Stimulated activated CD8-positive, alpha-beta memory T cell treated with anti-CD3 and anti-CD28 coated beads, Interleukin-7, amount 100 ng/mL, for 48 hours (primary cell): ENCODE data around the gene SPHK1.
A peak's percentile ranks its signal among the peaks of the same experiment; 100 is the strongest.

Experiments used
- DNase-seq, 2 donors: peaks; one replicate each; pipeline ENCODE4 v3.0.0-alpha.2; 2020; ENCODE audit warnings: low read depth in 1 of 2; ENCODE audit errors: extremely low read depth in 1 of 2

Gene SPHK1

DNA sequence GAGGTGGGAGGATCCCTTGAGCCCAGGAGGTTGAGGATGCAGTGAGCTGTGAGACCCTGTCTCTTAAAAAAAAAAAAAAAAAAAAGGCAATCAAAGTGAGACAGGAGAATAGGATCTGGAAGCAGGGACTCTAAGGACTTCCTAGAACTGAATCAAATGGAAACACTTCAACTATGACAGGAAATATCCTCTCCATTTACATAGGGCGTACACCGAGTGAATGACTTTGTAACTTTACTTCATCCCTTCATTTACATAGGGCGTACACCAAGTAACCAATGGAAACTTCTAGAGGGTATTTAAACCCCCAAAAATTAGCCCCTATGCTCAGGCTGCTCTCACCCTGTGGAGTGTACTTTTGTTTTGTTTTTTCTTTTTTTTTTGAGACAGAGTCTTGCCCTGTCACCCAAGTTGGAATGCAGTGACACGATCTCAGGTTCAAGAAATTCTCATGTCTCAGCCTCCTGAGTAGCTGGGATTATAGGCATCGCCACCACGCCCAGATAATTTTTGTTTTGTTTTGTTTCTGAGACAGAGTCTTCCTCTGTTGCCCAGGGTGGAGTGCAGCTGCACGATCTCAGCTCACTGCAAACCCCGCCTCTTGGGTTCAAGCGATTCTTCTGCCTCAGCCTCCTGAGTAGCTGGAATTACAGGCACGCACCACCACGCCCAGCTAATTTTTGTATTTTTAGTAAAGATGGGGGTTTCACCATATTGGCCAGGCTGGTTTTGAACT is 21.1 kb upstream of the SPHK1 start:
- DNase-seq = no peak

DNA sequence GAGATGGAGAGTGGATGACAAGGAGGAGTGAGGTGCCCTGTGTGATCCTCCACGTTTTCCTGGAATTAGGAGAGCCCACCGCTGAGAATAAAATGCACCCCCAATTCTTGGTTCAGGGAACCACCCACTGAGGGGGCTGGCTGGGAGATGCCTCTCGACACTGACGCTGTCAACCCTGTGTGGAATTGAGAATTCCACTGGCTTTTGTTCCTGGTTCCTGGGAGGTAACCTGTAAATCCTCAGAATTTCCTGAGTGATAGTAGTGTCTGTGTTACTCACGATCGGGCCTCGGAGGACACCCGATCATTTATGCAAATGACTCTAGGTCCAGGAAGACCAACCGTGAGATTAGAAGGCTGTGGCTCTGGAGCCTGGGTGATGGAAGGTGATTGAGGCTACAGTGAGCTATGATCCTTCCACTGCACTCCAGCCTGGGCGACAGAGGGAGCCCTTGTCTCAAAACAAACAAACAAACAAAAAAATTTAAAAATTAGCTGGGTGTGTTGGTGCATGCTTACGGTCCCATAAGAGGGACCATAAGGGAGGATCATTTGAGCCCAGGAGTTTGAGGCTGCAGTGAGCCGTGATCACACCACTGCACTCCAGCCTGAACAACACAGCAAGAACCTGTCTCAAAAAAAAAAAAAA is 19.0 kb upstream of the SPHK1 start:
- DNase-seq = no peak

DNA sequence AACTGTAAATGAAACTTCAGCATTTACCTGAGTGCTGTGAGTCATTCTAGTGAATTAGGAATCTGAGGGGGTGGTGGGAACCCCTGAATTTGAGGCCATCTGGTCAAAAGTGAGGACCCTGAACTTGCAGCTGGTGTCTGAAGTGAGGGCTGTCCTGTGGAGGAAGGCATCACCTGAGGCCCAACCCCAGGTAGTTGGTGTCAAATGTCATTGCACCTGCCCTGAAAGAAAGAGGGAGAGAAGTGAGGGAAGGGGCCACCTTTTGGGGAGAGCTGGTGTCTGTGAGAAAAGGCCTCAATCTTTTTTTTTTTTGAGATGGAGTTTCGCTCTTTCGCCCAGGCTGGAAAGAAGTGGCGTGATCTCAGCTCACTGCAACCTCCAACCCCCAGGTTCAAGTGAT is 18.2 kb upstream of the SPHK1 start:
- no peak for DNase-seq

DNA sequence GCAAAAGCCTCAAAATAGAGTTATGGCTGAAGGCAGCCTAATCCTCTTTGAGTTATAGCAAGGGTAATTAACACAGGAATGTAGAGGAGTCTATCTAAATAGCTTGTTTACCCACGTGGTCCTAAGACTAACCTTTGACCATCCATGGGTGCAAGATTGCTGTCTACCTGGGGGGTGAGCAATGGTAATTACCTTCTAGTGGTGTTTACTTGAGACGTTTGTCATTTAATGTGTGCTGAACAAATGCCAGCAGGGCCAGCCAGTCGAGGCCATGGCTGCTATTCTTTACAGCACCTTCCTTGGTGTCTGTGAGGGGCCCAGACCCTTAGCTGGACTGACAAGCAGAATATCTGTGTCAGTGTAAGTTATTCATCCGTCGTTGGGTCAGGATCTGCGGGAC is 16.8 kb upstream of the SPHK1 start:
- no peak for DNase-seq

DNA sequence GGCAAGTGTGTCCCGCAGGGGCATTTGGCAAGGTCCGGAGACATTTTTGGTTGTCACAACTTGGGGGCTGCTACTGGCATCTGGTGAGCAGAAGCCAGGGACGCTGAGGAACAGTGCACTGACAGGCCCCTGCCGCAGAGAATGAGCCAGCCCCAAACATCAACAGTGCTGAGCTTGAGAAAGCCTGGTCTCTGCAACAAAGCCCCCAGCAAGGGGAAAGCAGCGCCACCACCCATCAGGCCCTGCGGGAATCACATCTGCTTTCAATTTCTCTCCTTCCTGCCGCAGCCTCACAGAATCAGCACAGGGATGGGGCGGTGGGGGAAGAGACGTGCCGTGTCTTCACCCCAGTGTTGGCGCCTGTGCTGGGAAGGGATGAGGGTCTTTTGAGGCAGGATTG is 15.9 kb upstream of the SPHK1 start:
- no peak for DNase-seq

DNA sequence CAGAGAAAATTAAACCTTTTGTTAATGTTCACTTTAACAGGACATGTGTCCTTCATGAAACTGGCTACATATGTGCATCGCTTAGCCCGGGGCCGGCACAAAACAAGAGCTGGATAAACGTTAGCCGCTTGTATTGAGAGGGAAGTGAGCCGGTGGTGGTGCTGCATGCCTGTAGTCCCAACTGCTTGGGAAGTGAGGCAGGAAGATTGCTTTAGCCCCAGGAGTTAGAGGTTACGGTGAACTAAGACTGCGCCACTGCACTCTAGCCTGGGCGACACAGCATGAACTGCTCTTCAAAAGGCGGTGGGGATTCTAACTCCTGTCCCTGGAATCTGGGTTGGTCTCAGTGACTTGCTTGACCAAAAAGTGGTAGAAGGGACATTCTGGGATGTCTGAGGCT is 15.0 kb upstream of the SPHK1 start:
- DNase-seq = no peak

DNA sequence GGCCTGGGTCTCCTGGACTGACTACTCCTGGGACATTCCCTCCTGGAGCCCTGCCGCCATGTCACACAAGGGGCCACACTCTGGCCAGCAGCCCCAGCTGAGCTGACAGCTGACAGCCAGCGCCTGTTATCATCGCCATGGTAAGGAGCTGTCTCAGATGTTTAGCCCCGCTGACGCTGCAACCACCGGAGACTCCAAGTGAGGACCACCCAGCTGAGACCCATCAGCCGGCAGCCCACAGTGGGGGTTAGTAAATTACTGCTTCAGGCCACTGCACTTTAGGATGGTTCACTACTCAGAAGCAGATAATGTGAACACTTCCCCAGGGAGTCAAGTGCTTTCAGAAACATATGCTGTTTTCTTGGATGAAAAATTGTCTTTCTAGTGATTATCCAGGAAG is 14.6 kb upstream of the SPHK1 start:
- no peak for DNase-seq

DNA sequence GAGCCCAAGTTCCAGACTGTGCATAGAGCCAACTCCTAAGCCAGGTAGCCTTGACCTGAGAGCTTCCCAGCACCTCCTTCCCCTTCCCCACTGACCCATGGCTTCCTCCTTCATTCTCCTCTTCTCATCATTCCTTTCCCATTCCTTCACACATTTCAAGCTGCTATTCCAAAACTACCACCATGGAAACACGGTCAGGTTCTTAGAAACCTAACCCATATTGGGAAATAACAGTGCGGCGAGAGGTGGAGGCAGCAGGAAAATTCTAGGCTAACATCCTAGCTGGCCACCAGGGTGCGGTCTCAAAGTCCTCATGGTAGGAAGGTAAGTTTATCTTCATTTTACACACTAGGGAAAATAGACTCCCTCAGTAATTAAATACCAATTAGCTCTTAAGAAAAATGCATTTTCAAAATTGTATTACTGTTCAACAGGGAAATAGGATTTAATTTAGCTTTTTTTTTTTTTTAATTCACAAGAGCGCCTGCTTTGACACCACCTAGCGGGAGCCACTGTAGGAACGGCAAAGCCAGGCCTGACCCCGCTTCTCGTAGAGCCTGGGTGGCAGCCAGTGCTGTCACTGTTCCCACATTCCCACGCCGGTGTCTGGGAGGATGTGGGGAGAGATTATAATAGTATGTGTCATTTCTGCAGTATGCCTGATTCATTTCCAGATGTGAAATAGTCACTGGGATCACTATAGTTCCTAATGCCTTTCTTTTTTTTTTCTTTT is 14.0 kb upstream of the SPHK1 start:
- no peak for DNase-seq

DNA sequence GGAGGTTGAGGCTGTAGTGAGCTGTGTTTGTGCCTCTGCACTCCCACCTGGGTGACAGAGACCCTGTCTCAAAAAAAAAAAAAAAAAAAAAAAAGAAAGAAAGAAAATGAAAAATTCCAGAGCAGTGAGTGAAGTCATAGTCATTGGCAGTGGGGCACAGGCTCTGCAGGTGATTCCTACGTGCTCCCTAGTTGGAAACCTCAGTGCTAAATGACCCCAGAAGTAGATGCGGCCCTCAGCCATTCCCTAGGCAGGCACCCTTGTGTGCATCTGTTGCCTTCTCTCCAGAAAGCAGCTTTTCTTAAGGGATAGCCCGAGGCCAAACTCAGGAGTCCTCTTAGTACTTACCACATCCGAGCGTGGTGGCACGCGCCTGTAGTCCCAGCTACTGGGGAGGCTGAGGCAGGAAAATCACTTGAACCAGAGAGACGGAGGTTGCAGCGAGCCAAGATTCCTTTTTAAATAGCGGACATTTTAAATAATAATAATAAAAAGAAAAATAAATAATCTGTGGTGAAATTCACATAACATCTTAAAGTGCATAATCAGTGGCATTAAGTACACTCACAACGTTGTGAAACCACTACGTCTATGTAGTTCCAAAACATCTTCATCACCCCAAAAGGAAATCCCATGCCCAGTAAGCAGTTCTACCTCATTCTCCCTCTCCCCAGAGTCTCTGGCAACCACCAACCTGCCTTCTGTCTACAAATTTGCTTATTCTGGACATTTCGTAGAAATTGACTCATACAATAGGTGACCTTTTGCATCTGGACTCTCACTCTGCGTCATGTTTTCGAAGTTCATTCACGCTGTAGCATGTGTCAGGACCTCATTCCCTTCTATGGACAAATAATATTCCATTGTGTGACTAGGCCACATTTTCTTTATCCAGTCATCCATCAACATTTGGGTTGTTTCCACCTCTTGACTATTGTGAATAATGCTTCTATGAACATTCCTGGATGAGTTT is 12.5 kb upstream of the SPHK1 start:
- DNase-seq = no peak

DNA sequence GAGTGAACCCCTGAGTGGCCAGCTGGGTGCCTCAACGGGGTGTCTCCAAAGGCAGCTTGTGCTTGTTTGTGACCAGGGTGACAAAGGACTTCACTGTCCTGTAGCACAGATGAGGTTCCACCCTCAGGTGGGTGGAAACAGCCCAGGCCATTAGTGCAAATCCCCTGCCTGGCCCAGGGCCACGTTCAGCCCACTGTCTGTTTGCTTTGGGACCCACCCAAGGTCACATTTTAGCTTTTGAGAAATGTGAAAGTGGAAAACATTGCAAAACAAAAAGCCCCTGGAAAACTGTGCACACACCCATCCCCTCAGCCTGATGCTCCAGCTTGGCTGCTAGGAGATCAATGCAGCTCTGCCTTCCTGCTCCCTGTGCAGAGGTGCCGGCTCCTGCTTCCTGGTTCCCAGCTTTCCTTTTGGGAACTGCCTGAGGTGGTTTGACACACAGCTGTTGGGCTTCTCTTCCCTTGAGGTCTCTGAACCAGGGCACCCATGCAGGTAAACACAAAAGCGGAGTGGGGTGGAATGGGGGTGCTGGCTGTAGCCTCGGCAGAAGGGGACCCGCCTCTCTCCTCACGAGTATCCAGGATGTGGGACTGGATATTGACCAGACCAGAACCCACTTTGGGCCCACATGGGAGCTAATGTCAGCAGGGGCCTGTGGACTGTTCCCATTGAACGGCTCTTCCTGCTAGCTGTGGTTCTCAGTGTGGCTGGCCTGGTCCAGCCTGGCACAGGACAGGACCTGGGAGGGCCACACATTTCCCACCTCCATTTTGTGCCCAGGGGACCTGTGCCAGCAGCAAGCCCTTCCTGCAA is 7.9 kb upstream of the SPHK1 start:
- no peak for DNase-seq

DNA sequence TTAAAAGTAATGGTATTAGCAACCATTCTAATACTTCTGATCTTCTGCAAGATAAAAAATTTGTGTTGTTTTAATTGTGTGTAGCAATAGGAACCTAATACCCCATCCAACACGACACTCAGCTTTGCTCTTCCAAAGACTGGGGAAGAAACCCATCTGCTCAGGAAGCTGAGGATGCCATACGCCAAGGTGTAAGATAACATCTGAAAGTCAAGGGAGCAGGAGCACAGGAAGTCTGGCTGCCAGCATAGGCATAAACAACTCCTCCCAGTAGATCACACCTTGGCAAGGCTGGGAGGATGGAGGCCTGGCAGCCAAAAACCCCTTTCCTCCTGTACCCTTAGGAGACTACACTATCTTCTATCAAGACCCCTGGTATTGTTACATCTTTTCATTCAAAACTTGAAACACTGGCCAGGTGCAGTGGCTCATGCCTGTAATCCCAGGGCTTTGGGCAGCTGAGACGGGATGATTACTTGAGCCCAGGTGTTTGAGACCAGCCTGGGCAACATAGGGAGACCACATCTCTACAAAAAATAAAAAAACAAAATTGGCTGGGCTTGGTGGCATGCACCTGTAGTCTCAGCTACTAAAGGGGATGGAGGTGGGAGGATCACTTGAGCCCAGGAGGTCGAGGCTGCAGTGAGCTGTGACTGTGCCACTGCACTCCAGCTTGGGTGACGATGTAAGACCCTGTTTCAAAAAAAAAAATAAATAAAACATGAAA is 5.7 kb upstream of the SPHK1 start:
- DNase-seq = no peak

DNA sequence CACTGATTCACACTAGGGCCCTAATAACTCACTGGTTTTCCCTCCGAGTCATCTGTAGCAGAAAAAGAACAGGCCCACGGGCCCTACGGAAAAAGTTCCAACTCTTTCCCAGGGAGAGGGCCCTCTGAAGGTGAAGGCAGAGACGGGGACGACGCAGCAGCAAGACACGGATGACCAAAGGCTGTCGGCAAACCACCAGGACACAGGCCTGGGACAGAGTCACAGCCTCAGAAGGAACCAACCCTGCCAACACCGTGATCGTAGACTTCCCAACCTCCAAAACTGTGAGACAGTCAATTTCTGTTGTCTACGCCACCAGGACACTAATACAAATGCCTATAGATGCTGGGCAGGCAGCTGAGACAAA is 5.2 kb upstream of the SPHK1 start:
- DNase-seq = no peak

DNA sequence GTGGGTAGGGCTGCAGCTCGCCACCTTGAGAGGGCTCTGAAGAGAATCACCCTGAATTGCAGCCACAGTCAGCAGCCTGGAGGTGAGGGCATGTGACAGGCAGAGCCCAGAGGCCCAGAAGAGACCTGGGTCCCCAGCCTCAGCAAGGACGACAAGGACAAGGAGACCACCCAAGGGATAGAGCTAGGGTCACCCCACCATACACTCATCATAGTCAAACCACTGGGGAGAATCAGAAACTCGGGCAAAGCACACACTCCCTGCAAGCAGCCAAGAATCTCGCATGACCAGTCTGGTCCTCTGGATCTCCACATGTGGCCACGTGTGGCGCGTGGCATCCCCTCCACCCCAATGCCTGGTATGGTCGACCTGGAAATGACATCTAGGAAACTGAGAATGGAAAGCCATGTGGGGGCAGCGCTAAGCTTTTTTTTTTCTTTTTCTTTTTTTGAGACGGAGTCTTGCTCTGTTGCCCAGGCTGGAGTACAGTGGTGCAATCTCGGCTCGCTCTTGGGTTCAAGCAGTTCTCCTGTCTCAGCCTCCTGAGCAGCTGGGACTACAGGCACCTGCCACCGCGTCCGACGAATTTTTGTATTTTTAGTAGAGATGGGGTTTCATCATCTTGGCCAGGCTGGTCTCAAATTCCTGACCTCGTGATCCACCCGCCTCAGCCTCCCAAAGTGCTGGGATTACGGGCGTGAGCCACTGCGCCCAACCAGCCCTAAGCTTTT is 4.6 kb upstream of the SPHK1 start:
- DNase-seq = no peak

DNA sequence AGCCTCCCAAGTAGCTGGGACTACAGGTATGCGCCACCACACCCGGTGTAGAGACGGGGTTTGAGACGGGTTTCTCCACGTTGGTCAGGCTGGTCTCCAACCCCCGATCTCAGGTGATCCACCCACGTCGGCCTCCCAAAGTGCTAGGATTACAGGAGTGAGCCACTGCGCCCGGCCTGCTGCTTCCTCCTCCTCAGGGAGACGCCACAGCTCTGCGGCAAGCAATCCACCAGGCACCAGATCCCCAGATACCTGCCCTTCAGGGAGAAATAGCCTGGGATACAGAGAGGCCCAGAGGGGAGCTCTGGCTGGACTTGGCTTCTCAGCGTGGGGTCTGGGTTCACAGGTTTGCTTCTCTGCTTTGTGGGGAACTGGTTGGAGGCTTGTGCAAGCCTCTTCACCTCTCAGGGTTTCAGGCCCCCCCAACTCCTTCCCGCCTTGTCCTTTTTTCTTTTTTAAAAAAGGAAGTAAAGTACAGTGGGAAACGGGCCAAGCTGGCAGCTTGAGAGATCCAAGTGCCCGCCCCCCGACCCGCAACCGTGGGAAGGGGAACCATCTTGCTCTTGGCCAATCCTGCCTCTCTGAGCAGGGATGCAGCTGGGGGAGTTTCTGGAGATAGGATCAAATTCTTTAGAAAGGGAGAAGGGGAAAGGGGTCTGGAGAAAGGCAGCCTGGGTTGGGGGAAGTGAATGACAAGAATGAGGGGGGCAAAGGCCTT is 2.6 kb upstream of the SPHK1 start:
- no peak for DNase-seq

DNA sequence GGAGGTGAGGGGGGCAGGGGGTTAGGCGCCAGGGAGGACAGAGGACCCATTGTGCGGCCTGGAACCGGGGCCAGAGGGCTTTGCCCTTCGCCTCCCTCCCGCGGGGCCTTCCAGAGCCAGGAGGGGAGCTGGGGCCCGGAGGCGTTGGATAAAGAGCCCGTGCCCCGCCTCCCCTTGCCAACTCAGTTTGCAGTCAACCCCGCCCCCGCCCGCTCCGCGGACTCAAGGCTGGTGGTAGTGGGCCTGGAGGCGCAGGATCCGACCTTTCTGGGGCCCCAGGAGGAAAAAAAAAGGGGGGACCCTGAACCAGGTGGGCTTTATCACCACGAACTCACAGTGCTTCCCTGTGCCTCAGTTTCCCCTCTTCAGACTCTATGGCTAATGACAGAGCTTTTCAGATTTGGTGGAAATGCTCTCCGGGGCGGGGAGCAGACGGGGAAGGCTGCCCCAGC is 2.0 kb upstream of the SPHK1 start:
- DNase-seq = peak in 1 of 2 donors; percentile 23

DNA sequence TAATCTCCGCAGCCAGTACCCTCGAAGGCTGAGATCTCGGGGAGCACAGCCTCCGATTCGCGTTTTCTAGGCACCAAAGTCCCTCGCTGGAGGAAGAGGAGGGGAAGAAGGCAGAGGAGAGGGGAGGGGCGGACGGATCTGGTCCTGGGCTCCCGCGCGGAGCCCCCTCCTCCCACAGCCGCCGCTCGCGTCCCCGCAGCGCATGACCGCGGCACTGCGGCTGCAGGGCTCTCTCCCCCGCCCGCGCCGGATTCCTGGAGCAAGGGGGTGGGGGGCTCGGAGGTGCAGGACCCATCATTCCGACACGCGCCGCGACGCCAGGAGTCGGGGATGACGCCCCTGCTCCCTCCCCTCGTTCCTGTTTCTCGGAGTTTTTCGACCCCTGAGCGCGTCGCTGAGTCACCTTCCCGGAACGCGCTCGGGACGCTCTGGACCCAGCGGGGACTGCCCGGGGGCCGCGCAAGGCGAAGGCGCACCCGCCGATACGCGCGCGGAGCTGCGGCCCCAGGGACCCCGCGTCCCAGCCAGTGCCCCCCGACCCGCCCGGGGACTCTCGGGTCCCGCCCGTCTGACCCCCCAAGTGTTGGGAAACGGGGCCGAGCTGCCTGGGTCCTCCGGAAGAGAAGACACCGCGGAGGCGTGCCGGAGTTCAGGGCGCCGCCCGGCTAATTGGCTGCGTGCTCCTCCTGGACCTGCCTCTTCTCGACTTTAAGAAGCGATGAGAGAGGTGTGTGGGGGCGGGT is 1.4 kb upstream of the SPHK1 start:
- peak; percentile 55 to 62 for DNase-seq

DNA sequence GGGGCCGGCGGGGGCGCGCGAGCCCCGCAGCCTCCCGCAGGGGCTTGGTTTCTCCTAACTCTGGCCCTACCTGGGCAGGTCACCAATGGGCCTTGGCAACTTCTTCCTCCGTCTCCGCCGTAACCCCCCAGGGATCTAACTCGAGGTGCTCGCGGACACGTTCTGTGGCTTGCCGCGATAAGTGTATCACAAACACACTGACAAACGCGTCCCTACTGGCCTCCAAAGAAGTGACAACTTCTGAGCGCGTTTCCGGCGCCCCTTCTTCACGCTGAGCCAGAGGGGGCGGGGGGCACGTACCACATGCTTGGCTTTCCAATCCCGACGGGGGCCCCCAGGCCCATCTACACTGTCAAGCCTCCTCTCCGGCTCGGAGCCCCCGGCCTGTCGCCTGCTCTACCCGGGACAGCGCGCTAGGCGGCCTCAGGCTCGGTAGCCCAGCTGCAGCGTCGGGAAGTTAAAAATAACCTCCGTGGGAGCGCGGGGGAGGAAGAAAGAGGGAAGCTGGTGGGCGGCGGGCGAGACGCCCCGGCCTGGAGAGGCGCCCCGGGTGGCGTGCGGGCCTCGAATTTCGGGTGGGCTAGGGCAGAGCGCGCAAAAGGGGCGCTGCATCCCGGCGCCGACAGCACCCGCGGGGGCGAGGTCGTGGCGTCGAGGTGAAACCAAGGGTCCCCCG is 725 bp upstream of the SPHK1 start:
- DNase-seq = peak; percentile 19 to 45
